SK-N-SH (cell line): ENCODE measurements around the gene CHRNA5.
"Not testable (repeated sequence)": the region's sequence is repeated elsewhere in the genome, so short reads cannot be mapped to it uniquely, and the experiment has no call there.

Experiments used
- CTCF ChIP-seq: fragments of 200-600 bp; sonication (generic); IDR thresholded peaks from 2 replicates; pipeline ENCODE4 v1.6.1; 2017; ENCODE audit warnings: antibody characterized with exemption, mild to moderate bottlenecking, moderate library complexity
- ELF1 ChIP-seq: IDR thresholded peaks from 2 replicates; pipeline ENCODE4 v1.4.0; 2012
- EP300 ChIP-seq, 2 experiments: IDR thresholded peaks; 2 replicates each; pipeline versions ENCODE4 v1.4.0 to v1.6.1; 2012; ENCODE audit warnings: borderline replicate concordance in 1 of 2, low read depth in 1 of 2, low read length in 1 of 2
- GABPA ChIP-seq: IDR thresholded peaks from 2 replicates; pipeline ENCODE4 v1.4.0; 2012; ENCODE audit warnings: low read depth, mild to moderate bottlenecking
- MAX ChIP-seq: IDR thresholded peaks from 2 replicates; pipeline ENCODE4 v1.4.0; 2012; ENCODE audit warnings: low read depth
- NRF1 ChIP-seq: IDR thresholded peaks from 2 replicates; pipeline ENCODE4 v1.6.1; 2012; ENCODE audit warnings: low read depth, mild to moderate bottlenecking, low read length
- PBX3 ChIP-seq: IDR thresholded peaks from 2 replicates; pipeline ENCODE4; 2012
- POLR2AphosphoS5 ChIP-seq: IDR thresholded peaks from 2 replicates; pipeline ENCODE4 v1.6.1; 2012; ENCODE audit warnings: low read depth, low read length
- REST ChIP-seq: IDR thresholded peaks from 2 replicates; pipeline ENCODE4 v1.6.1; 2012; ENCODE audit warnings: mild to moderate bottlenecking, low read depth, low read length, moderate library complexity
- RFX5 ChIP-seq: IDR thresholded peaks from 2 replicates; pipeline ENCODE4 v1.6.1; 2012; ENCODE audit warnings: mild to moderate bottlenecking, improper control_type of control experiment, low read length
- USF2 ChIP-seq: fragments of 150-350 bp; IDR thresholded peaks from 2 replicates; pipeline ENCODE4 v1.6.1; 2017; ENCODE audit warnings: antibody characterized with exemption, low read length, low read depth, borderline replicate concordance

- TF ChIP-seq USF2; POLR2AphosphoS5; NRF1; CTCF; EP300 (IDR thresholded peaks at IDR 0.05; ENCODE audit: borderline replicate concordance in 1 of 2, low read depth in 1 of 2, low read length in 1 of 2); REST; MAX; GABPA; ELF1; RFX5; PBX3: not testable (repeated sequence)
These were observed 44.2 kb downstream of the CHRNA5 start for GRCh38 chr15:78609551-78609950.
